PC-3 (cell line): ENCODE measurements around the gene SIPA1L2. TPM values are rescaled to one million over a fixed set of nuclear protein-coding genes. Genes with fewer than 3 reads are reported as not detected.

Experiments
- ATAC-seq: fragments of 200-7000 bp; cut with Tn5 transposase; 2 replicates; pipeline ENCODE4 v1.9.1; 2020; ENCODE audit warnings: mild to moderate bottlenecking, moderate library complexity
- BruUV-seq: library from RNA; stranded (reverse); fragments of 400-500 nt; replicated peaks from 2 replicates; lab custom pipeline; 2021; lab: Mats Ljungman, UMichigan
- CTCF ChIA-PET: fragments of 300-600 bp; sonication (Branson Sonifier 250); formaldehyde crosslinking; loops from one replicate; lab custom pipeline; 2022; ENCODE audit warnings: antibody characterized with exemption; lab: Charles Lee
- POLR2A ChIA-PET: fragments of 300-600 bp; sonication (Branson Sonifier 250); formaldehyde crosslinking; loops from one replicate; lab custom pipeline; 2022; ENCODE audit warnings: antibody characterized with exemption; ENCODE audit not compliant: unreplicated experiment; lab: Charles Lee
- DNase-seq: peaks from one replicate; pipeline ENCODE4 v3.0.0-alpha.2; 2015
- H2AFZ ChIP-seq: fragments of 300-600 bp; sonication (generic); 2 replicates; pipeline ENCODE4 v1.6.0; 2016; ENCODE audit warnings: antibody characterized with exemption, low read length
- H3F3A ChIP-seq: fragments of 300-600 bp; sonication (generic); one replicate; pipeline ENCODE4 v1.6.0; 2017; ENCODE audit warnings: antibody characterized with exemption, low read length, control low read depth, mild to moderate bottlenecking; ENCODE audit not compliant: unreplicated experiment
- H3K27ac ChIP-seq: fragments of 300-600 bp; sonication (generic); 2 replicates; pipeline ENCODE4 v1.5.1; 2016; ENCODE audit warnings: mild to moderate bottlenecking, low read length
- H3K27me3 ChIP-seq: fragments of 300-600 bp; sonication (generic); 2 replicates; pipeline ENCODE4 v1.6.1; 2016; ENCODE audit warnings: low read length, mixed read lengths
- H3K36me3 ChIP-seq: fragments of 300-600 bp; sonication (generic); 2 replicates; pipeline ENCODE4 v1.6.1; 2016; ENCODE audit warnings: low read depth, mixed run types, low read length, mixed read lengths
- H3K4me1 ChIP-seq: fragments of 300-600 bp; sonication (generic); 2 replicates; pipeline ENCODE4 v1.5.1; 2016; ENCODE audit warnings: low read length; ENCODE audit not compliant: insufficient read depth
- H3K4me2 ChIP-seq: fragments of 300-600 bp; sonication (generic); 2 replicates; pipeline ENCODE4 v1.6.0; 2016; ENCODE audit warnings: low read length
- H3K4me3 ChIP-seq: fragments of 300-600 bp; sonication (generic); 2 replicates; pipeline ENCODE4 v1.5.1; 2016; ENCODE audit warnings: mild to moderate bottlenecking, low read length, mixed read lengths
- H3K79me2 ChIP-seq: fragments of 300-600 bp; sonication (generic); 2 replicates; pipeline ENCODE4 v1.6.1; 2017; ENCODE audit warnings: low read length, mixed read lengths
- H3K9ac ChIP-seq: fragments of 300-600 bp; sonication (generic); 2 replicates; pipeline ENCODE4 v1.6.0; 2016; ENCODE audit warnings: mild to moderate bottlenecking, low read length
- H3K9me2 ChIP-seq: fragments of 300-600 bp; sonication (generic); replicated peaks from 2 replicates; pipeline ENCODE4 v1.6.1; 2016; ENCODE audit warnings: mixed run types, low read length, mixed read lengths
- H3K9me3 ChIP-seq: fragments of 300-600 bp; sonication (generic); 2 replicates; pipeline ENCODE4 v1.6.1; 2016; ENCODE audit warnings: low read length, mixed read lengths
- H4K20me1 ChIP-seq: fragments of 300-600 bp; sonication (generic); 2 replicates; pipeline ENCODE4 v1.6.1; 2016; ENCODE audit warnings: low read length, mixed read lengths
- EZH2 ChIP-seq: fragments of 300-600 bp; sonication (generic); IDR thresholded peaks from one replicate; pipeline ENCODE4 v1.6.1; 2017; ENCODE audit warnings: antibody characterized with exemption, mild to moderate bottlenecking, low read length; ENCODE audit not compliant: unreplicated experiment
- EZH2phosphoT487 ChIP-seq: fragments of 300-600 bp; sonication (generic); IDR thresholded peaks from 2 replicates; pipeline ENCODE4 v1.6.1; 2018; ENCODE audit warnings: mild to moderate bottlenecking, antibody characterized with exemption, low read length, borderline replicate concordance
- intact Hi-C: fragments of 100-400 bp; cut with micrococcal nuclease; formaldehyde crosslinking; loops from 2 replicates; pipeline ENCODE4 v1.9.0; 2023
- total RNA-seq: library from RNA; depleted of rRNA; stranded (reverse); fragments of >200 nt; gene quantifications from 2 replicates; pipeline ENCODE4 v1.2.3, GENCODE V29; 2014
- TF ChIP-seq, protein P1 (sequence below): fragments of 300-600 bp; sonication (generic); conservative IDR thresholded peaks from 2 replicates; pipeline ENCODE4 v1.5.1; 2017; ENCODE audit warnings: antibody characterized with exemption, low read depth, mild to moderate bottlenecking, low read length

SIPA1L2 gene
- total RNA-seq, 1 experiment from 2014 or later: 9.8 TPM

- H3K9me2 ChIP-seq: no peaks in the 10 kb centered on the region
- no peaks in the 10 kb centered on the region for H4K20me1 ChIP-seq
- no peaks in the 10 kb centered on the region for H3F3A ChIP-seq
- no peaks in the 10 kb centered on the region for H3K36me3 ChIP-seq
- H3K4me3 ChIP-seq: no peak overlapping the region
- H3K9me3 ChIP-seq: no peaks in the 10 kb centered on the region
- no peak overlapping the region for H2AFZ ChIP-seq
- intact Hi-C loops: loop anchor here (1.0 to 10.0 kb wide), 6 partner anchors 86 to 536 kb away; no protein-coding TSS in a partner anchor
- no peak for DNase-seq
- ATAC-seq: no peak
- no peaks in the 10 kb centered on the region for H3K27me3 ChIP-seq
- H3K9ac ChIP-seq: no peak overlapping the region
- H3K79me2 ChIP-seq: no peaks in the 10 kb centered on the region
- POLR2A ChIA-PET: no interaction called here
- BruUV-seq: no TSS peak
- H3K4me2 ChIP-seq: no peak overlapping the region
- TF ChIP-seq EZH2phosphoT487: no peak
- TF ChIP-seq, protein P1, sequence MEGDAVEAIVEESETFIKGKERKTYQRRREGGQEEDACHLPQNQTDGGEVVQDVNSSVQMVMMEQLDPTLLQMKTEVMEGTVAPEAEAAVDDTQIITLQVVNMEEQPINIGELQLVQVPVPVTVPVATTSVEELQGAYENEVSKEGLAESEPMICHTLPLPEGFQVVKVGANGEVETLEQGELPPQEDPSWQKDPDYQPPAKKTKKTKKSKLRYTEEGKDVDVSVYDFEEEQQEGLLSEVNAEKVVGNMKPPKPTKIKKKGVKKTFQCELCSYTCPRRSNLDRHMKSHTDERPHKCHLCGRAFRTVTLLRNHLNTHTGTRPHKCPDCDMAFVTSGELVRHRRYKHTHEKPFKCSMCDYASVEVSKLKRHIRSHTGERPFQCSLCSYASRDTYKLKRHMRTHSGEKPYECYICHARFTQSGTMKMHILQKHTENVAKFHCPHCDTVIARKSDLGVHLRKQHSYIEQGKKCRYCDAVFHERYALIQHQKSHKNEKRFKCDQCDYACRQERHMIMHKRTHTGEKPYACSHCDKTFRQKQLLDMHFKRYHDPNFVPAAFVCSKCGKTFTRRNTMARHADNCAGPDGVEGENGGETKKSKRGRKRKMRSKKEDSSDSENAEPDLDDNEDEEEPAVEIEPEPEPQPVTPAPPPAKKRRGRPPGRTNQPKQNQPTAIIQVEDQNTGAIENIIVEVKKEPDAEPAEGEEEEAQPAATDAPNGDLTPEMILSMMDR: no peak
- TF ChIP-seq EZH2: no peak
- CTCF ChIA-PET: interaction anchor here (0.6 kb wide), 1 partner anchor 564 kb away, joined by 10 read pairs; no protein-coding TSS in a partner anchor
- H3K27ac ChIP-seq: no peak overlapping the region
- no peaks in the 10 kb centered on the region for H3K4me1 ChIP-seq
Observed at GRCh38 chr1:232636799-232637198, 6.9 kb upstream of the SIPA1L2 start.

DNA sequence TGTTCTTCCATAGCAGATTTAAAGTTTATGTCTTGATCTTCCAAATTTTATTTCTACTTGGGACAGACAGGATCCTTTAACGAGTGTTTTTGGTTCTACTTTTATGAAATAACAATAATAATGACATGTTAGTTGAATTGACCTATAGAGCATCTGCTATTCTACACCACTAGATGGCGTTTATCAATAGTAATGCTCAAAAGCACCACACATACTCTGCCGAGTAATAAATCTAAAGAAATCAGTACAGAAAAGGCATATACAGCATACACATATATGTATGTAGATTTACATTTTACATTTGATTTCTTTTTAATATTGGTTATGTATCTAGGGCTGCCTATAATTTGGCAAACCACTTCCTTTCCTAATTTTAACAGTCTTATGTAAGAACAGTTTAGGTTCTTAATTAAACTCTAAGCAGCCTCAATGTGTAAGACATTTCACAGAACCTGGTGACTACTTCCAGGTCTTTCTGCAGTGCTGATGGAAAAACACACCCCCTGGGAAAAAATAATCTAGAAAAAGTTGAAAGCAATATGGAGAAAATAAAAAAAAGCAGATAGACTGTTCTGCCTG, 5.9 kb upstream of the SIPA1L2 start:
- H3K9me3 ChIP-seq: no peaks in the 10 kb centered on the region
- H3K79me2 ChIP-seq: no peaks in the 10 kb centered on the region
- CTCF ChIA-PET: no interaction called here
- no peak overlapping the region for H3K4me2 ChIP-seq
- H4K20me1 ChIP-seq: no peaks in the 10 kb centered on the region
- no peak overlapping the region for H3K27ac ChIP-seq
- no peak overlapping the region for H3K9ac ChIP-seq
- DNase-seq: peak; percentile 85
- H3K27me3 ChIP-seq: no peaks in the 10 kb centered on the region
- no peaks in the 10 kb centered on the region for H3K36me3 ChIP-seq
- H3K9me2 ChIP-seq: no peaks in the 10 kb centered on the region
- intact Hi-C loops: loop anchor here (1.0 to 10.0 kb wide), 7 partner anchors 86 to 536 kb away; no protein-coding TSS in a partner anchor
- no peak overlapping the region for H3K4me3 ChIP-seq
- peaks cover 5% of the 10 kb centered on the region; the same call in 1 of the 2 replicates for H3K4me1 ChIP-seq
- POLR2A ChIA-PET: no interaction called here
- no peaks in the 10 kb centered on the region for H3F3A ChIP-seq
- no peak overlapping the region for H2AFZ ChIP-seq
- no TSS peak for BruUV-seq
- ATAC-seq: peak; percentile 89
- TF ChIP-seq EZH2 (no peak), EZH2phosphoT487 (no peak)
- TF ChIP-seq, protein P1: peak; percentile 94

GRCh38 chr1:232635279-232635678, 5.3 kb upstream of the SIPA1L2 start:
- no peak for DNase-seq
- intact Hi-C loops: loop anchor here (1.0 to 10.0 kb wide), 5 partner anchors 87 to 440 kb away; no protein-coding TSS in a partner anchor
- Histone ChIP-seq H3K27me3 (no peaks in the 10 kb centered on the region), H3K36me3 (no peaks in the 10 kb centered on the region), H3K9me2 (no peaks in the 10 kb centered on the region), H3K4me3 (no peak overlapping the region), H3K9ac (no peak overlapping the region), H3K79me2 (no peaks in the 10 kb centered on the region), H2AFZ (no peak overlapping the region), H3K4me2 (no peak overlapping the region), H3K4me1 (peaks cover 7% of the 10 kb centered on the region; the same call in 1 of the 2 replicates), H3K27ac (no peak overlapping the region), H3F3A (no peaks in the 10 kb centered on the region), H4K20me1 (no peaks in the 10 kb centered on the region), H3K9me3 (no peaks in the 10 kb centered on the region)
- POLR2A ChIA-PET: no interaction called here
- TF ChIP-seq, protein P1: no peak
- no peak for TF ChIP-seq EZH2
- no peak for TF ChIP-seq EZH2phosphoT487
- CTCF ChIA-PET: interaction anchor here (0.6 kb wide), 1 partner anchor 321 kb away, joined by 3 read pairs; no protein-coding TSS in a partner anchor
- ATAC-seq: no peak
- no TSS peak for BruUV-seq
